CD4-positive, alpha-beta T cell (primary cell): ENCODE results near the gene CERS6. TPM values are rescaled to one million over a fixed set of nuclear protein-coding genes. Genes with fewer than 3 reads are reported as not detected.

Experiments
- ATAC-seq: fragments of 200-7000 bp; cut with Tn5 transposase; one replicate; pipeline ENCODE4 v1.10.0; 2022; ENCODE audit warnings: mild to moderate bottlenecking; ENCODE audit not compliant: poor library complexity
- CTCF ChIA-PET: fragments of 350-600 bp; sonication (Branson Sonifier 250); formaldehyde crosslinking; loops from one replicate; lab custom pipeline; 2021; ENCODE audit warnings: antibody characterized with exemption, inconsistent platforms; lab: Charles Lee
- POLR2A ChIA-PET: fragments of 350-600 bp; sonication (Branson Sonifier 250); formaldehyde crosslinking; loops from one replicate; lab custom pipeline; 2021; ENCODE audit warnings: antibody characterized with exemption, inconsistent platforms; lab: Charles Lee
- DNase-seq, 14 experiments: peaks; one replicate each; pipeline ENCODE4 v3.0.0-alpha.2; 2013 to 2020; ENCODE audit warnings: mixed read lengths in 2 of 14
- H3K27ac ChIP-seq, 2 donors: one replicate each; pipeline versions ENCODE4 v1.5.1 to v1.7.0; 2013; ENCODE audit warnings: low read length in 2 of 2, low read depth in 1 of 2, mild to moderate bottlenecking in 1 of 2
- H3K27me3 ChIP-seq, 2 experiments: 1 replicate in 1 of 2; 2 replicates in 1 of 2; pipeline versions ENCODE4 v1.6.1 to v1.7.0; 2013; ENCODE audit warnings: low read length in 2 of 2, control low read depth in 1 of 2, mild to moderate bottlenecking in 1 of 2, moderate library complexity in 1 of 2; ENCODE audit not compliant: insufficient read depth in 2 of 2, control insufficient read depth in 1 of 2
- H3K36me3 ChIP-seq: one replicate; pipeline ENCODE4 v1.6.1; 2013; ENCODE audit warnings: low read length, control low read depth; ENCODE audit not compliant: insufficient read depth
- H3K4me1 ChIP-seq: one replicate; pipeline ENCODE4 v1.6.1; 2013; ENCODE audit warnings: low read length, control low read depth; ENCODE audit not compliant: insufficient read depth
- H3K4me3 ChIP-seq: one replicate; pipeline ENCODE4 v1.5.1; 2013; ENCODE audit warnings: mild to moderate bottlenecking, low read length, moderate library complexity
- H3K9me3 ChIP-seq, 2 experiments: 1 replicate in 1 of 2; 2 replicates in 1 of 2; pipeline versions ENCODE4 v1.6.1 to v1.7.0; 2013; ENCODE audit warnings: low read length in 2 of 2, mild to moderate bottlenecking in 2 of 2, control low read depth in 1 of 2, moderate library complexity in 1 of 2; ENCODE audit not compliant: control insufficient read depth in 1 of 2, insufficient read depth in 1 of 2
- H3K27ac Mint-ChIP-seq: one replicate; pipeline ENCODE4 v1.8.0; 2020; ENCODE audit warnings: mixed read lengths
- H3K27me3 Mint-ChIP-seq: one replicate; pipeline ENCODE4 v1.8.0; 2021; ENCODE audit warnings: mixed read lengths
- H3K36me3 Mint-ChIP-seq: one replicate; pipeline ENCODE4 v1.8.0; 2021; ENCODE audit warnings: low read depth, mixed read lengths
- H3K4me1 Mint-ChIP-seq: one replicate; pipeline ENCODE4 v1.8.0; 2021; ENCODE audit warnings: low read depth, mixed read lengths
- H3K4me3 Mint-ChIP-seq: one replicate; pipeline ENCODE4 v1.8.0; 2020; ENCODE audit warnings: mild to moderate bottlenecking, mixed read lengths
- H3K9me3 Mint-ChIP-seq: one replicate; pipeline ENCODE4 v1.8.0; 2020; ENCODE audit warnings: mixed read lengths
- intact Hi-C, 2 experiments: fragments of 100-400 bp; cut with DNase I in 1 of 2; cut with micrococcal nuclease in 1 of 2; formaldehyde crosslinking; loops; one replicate each; pipeline versions ENCODE4 v1.15.1 to v1.9.0; 2023 to 2025; cut with DNase I, micrococcal nuclease
- total RNA-seq, 174 experiments: library from RNA in 2 of 174; stranded (reverse) in 2 of 174; gene quantifications; one replicate each; pipeline ENCODE4 v1.2.3 and lab custom pipeline; 2021 to 2026
- TF ChIP-seq, protein P1 (sequence below): fragments of 200-600 bp; IDR thresholded peaks from one replicate; pipeline ENCODE4 v1.8.0; 2022; ENCODE audit warnings: antibody characterized with exemption, mild to moderate bottlenecking

Gene CERS6
- total RNA-seq, 2 experiments from 2014 or later, result 16.9 to 17.9 TPM

DNA sequence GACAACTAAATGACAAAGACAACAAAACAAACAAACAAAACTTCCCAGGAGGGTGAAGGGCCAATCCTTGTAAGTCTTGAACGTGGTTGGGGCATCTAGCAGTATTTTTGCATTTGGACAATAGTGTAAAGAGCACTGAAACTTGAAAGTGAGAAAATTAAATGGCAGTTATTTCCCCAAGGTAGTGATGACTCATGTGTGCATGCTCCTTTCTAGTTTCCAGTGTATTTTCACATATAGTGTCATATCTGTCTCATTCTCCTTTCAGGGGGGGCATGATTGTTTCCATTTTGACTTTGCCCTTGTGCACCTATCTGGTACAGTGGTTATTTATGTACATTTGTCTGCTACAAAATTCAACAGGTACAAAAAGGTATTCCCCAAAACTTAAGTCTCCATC lies 39.5 kb downstream of the CERS6 start:
- Histone ChIP-seq H3K4me3 (no peak overlapping the region), H3K4me1 (peaks cover 5% of the 10 kb centered on the region), H3K36me3 (no peaks in the 10 kb centered on the region), H3K27ac (no peak overlapping the region), H3K9me3 (no peaks in the 10 kb centered on the region), H3K27me3 (no peaks in the 10 kb centered on the region)
- CTCF ChIA-PET, result no interaction called here
- no peaks in the 10 kb centered on the region for H3K9me3 Mint-ChIP-seq
- peaks cover 18% of the 10 kb centered on the region for H3K36me3 Mint-ChIP-seq
- no peaks in the 10 kb centered on the region for H3K27me3 Mint-ChIP-seq
- TF ChIP-seq, protein P1, sequence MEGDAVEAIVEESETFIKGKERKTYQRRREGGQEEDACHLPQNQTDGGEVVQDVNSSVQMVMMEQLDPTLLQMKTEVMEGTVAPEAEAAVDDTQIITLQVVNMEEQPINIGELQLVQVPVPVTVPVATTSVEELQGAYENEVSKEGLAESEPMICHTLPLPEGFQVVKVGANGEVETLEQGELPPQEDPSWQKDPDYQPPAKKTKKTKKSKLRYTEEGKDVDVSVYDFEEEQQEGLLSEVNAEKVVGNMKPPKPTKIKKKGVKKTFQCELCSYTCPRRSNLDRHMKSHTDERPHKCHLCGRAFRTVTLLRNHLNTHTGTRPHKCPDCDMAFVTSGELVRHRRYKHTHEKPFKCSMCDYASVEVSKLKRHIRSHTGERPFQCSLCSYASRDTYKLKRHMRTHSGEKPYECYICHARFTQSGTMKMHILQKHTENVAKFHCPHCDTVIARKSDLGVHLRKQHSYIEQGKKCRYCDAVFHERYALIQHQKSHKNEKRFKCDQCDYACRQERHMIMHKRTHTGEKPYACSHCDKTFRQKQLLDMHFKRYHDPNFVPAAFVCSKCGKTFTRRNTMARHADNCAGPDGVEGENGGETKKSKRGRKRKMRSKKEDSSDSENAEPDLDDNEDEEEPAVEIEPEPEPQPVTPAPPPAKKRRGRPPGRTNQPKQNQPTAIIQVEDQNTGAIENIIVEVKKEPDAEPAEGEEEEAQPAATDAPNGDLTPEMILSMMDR, result no peak
- POLR2A ChIA-PET, result no interaction called here
- no peak for ATAC-seq
- intact Hi-C loops, result no loop called here
- DNase-seq, result no peak
- H3K4me1 Mint-ChIP-seq, result peaks cover 74% of the 10 kb centered on the region
- no peak overlapping the region for H3K4me3 Mint-ChIP-seq
- H3K27ac Mint-ChIP-seq, result no peak overlapping the region

DNA sequence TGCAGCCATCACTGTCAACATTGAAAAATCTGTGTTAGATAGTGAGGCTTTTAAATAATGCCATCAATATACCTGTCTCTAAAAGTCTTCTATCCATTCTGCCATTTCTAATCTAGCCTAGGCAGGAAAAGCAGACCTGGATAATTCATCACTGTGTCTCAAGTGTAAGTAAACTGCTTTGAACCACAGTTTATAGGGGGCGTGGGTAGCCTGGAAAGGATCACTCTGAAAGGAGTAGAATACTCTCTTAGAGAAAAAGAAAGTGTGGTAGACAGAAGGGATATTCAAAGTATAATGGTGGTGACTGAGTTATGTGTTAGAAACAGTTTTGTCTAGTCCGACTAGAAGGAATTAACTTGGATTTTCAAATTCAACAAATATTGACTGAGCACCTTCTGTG lies 40.8 kb downstream of the CERS6 start:
- H3K36me3 ChIP-seq, result no peaks in the 10 kb centered on the region
- no peak for ATAC-seq
- Mint-ChIP-seq H3K27me3 (no peaks in the 10 kb centered on the region), H3K4me3 (no peak overlapping the region), H3K27ac (no peak overlapping the region), H3K4me1 (peaks cover 66% of the 10 kb centered on the region), H3K36me3 (peaks cover 18% of the 10 kb centered on the region), H3K9me3 (no peaks in the 10 kb centered on the region)
- DNase-seq, result no peak
- CTCF ChIA-PET, result no interaction called here
- H3K9me3 ChIP-seq, result no peaks in the 10 kb centered on the region
- TF ChIP-seq, protein P1, result no peak
- no peaks in the 10 kb centered on the region for H3K27me3 ChIP-seq
- no peak overlapping the region for H3K27ac ChIP-seq
- POLR2A ChIA-PET, result no interaction called here
- H3K4me1 ChIP-seq, result no peaks in the 10 kb centered on the region
- intact Hi-C loops, result no loop called here
- H3K4me3 ChIP-seq, result no peak overlapping the region

DNA sequence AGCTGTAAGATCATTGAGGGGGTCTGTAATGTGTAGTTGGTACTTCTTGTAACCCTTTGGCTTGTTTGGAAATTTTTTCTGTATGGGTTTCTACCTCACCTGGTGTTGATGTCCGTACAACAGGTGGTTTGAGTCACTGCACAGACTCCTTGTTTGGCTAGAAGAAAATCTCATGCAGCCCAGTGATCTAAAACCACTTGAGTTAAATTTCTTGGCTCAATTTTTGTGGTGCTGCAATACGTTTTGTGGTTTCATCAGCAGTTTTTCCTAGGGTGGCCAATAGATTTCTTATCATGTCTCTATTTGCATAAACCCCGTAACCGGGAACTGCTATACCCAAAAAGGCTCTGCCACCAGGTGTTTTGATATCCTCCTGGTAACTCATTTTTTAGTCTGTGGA lies 43.4 kb downstream of the CERS6 start:
- Histone ChIP-seq H3K27me3 (no peaks in the 10 kb centered on the region), H3K36me3 (no peaks in the 10 kb centered on the region), H3K27ac (no peak overlapping the region), H3K4me3 (no peak overlapping the region), H3K4me1 (peaks cover 2% of the 10 kb centered on the region), H3K9me3 (peaks cover 0 to 4% of the 10 kb centered on the region in 2 experiments)
- intact Hi-C loops, result no loop called here
- DNase-seq (no peak), ATAC-seq (no peak)
- peaks cover 68% of the 10 kb centered on the region for H3K4me1 Mint-ChIP-seq
- TF ChIP-seq, protein P1, result no peak
- ChIA-PET POLR2A (no interaction called here), CTCF (no interaction called here)
- no peaks in the 10 kb centered on the region for H3K27me3 Mint-ChIP-seq
- H3K9me3 Mint-ChIP-seq, result peaks cover 2% of the 10 kb centered on the region
- no peak overlapping the region for H3K4me3 Mint-ChIP-seq
- peaks cover 18% of the 10 kb centered on the region for H3K36me3 Mint-ChIP-seq
- no peak overlapping the region for H3K27ac Mint-ChIP-seq
